Uterus (tissue), 2 donors: ENCODE measurements around the gene C14orf132.

ENCODE experiments used
- CTCF ChIP-seq, 4 experiments: fragments of 200-600 bp in 2 of 4; fragments of 450-650 bp in 2 of 4; sonication (generic) in 2 of 4; IDR thresholded peaks; one replicate each; pipeline ENCODE4 v1.5.1; 2016 to 2019; ENCODE audit warnings: antibody characterized with exemption in 4 of 4, mild to moderate bottlenecking in 2 of 4, moderate library complexity in 1 of 4
- POLR2A ChIP-seq, 2 donors: fragments of 450-650 bp; IDR thresholded peaks; one replicate each; pipeline ENCODE4 v1.6.1; 2016; ENCODE audit warnings: antibody characterized with exemption in 2 of 2, mild to moderate bottlenecking in 1 of 2, moderate library complexity in 1 of 2

- TF ChIP-seq CTCF (IDR thresholded peaks at IDR 0.05): no peak
- TF ChIP-seq POLR2A (IDR thresholded peaks at IDR 0.05): no peak
These were observed 13.5 kb downstream of the C14orf132 start for GRCh38 chr14:96052541-96053247.
